NB4 (cell line): ENCODE data around the gene ATP8B3.

ENCODE experiments used
- DNase-seq: peaks from one replicate; pipeline ENCODE4 v3.0.0; 2010; ENCODE audit warnings: low read depth
- H3K4me3 ChIP-seq: one replicate; pipeline ENCODE4 v1.5.1; 2011; ENCODE audit warnings: mild to moderate bottlenecking, low read depth, low read length, moderate library complexity
- MAX ChIP-seq: IDR thresholded peaks from 2 replicates; pipeline ENCODE4 v1.6.1; 2011; ENCODE audit warnings: low read depth, low read length
- MYC ChIP-seq: IDR thresholded peaks from 2 replicates; pipeline ENCODE4 v1.6.1; 2011; ENCODE audit warnings: low read depth, low read length
- POLR2A ChIP-seq: IDR thresholded peaks from 2 replicates; pipeline ENCODE4 v1.6.1; 2011; ENCODE audit warnings: mild to moderate bottlenecking; ENCODE audit not compliant: insufficient read length; ENCODE audit errors: extremely low read depth
- TF ChIP-seq, protein P1 (sequence below): IDR thresholded peaks from one replicate; pipeline ENCODE4 v1.5.1; 2012; ENCODE audit warnings: low read depth, low read length

Gene ATP8B3

DNA sequence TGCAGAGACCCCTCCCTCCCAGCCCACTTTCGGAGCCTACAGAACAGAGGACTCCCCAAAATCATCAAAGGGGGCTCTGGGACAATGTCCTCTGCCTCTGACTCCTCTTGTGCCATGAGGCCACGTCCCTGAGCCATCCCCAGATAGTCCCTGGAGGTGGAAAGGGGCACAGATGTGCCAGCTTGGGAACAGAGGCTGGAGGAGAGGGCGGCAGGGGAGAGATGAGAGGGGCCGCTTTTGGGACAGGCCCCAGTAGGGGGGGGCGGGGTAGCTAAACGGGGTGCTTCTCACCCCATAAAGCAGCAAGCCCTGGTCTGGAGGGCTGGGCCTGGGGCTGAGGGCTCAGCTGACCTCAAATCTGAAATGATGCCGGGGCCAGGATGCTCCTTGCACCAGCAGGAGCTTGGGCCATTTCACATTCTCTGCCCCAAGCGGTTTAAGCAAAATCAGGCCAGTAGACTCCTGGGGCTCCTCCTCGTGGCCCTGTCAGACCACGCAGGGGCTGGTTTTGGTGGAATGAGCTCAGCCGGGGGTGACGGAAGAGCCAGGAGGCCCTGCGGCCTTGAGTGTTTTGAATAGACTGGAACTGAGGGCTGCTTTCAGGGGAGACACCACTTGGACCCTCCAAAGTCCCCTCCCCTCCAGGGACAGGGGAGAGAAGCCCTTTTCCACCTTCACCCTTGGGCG is 31.7 kb downstream of the ATP8B3 start:
- H3K4me3 ChIP-seq: no peak overlapping the region
- DNase-seq: peak; percentile 29
- TF ChIP-seq, protein P1, sequence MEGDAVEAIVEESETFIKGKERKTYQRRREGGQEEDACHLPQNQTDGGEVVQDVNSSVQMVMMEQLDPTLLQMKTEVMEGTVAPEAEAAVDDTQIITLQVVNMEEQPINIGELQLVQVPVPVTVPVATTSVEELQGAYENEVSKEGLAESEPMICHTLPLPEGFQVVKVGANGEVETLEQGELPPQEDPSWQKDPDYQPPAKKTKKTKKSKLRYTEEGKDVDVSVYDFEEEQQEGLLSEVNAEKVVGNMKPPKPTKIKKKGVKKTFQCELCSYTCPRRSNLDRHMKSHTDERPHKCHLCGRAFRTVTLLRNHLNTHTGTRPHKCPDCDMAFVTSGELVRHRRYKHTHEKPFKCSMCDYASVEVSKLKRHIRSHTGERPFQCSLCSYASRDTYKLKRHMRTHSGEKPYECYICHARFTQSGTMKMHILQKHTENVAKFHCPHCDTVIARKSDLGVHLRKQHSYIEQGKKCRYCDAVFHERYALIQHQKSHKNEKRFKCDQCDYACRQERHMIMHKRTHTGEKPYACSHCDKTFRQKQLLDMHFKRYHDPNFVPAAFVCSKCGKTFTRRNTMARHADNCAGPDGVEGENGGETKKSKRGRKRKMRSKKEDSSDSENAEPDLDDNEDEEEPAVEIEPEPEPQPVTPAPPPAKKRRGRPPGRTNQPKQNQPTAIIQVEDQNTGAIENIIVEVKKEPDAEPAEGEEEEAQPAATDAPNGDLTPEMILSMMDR: no peak
- no peak for TF ChIP-seq MYC
- no peak for TF ChIP-seq POLR2A
- TF ChIP-seq MAX: no peak

DNA sequence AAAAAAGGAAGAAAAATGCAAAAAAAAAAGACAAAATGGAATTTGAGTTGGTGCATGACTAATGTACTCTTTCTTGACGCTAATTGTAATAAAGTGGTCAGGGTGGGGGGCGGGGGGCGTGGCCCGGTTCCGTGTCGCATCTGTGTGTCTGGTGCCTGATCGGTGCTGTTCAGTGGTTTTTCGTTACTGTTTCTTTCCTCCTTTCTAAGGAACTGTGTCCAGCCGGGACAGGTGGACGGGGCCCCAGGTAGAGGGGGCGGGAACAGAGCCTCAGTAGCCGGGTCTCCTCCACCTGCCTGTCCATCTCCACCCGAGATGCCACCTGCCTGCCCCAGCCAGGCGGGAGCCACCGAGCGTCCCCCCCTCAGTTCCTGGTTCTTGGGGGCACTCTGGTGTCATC is 32.5 kb downstream of the ATP8B3 start:
- no peak overlapping the region for H3K4me3 ChIP-seq
- no peak for DNase-seq
- TF ChIP-seq, protein P1: no peak
- TF ChIP-seq MYC: no peak
- TF ChIP-seq POLR2A: no peak
- no peak for TF ChIP-seq MAX

DNA sequence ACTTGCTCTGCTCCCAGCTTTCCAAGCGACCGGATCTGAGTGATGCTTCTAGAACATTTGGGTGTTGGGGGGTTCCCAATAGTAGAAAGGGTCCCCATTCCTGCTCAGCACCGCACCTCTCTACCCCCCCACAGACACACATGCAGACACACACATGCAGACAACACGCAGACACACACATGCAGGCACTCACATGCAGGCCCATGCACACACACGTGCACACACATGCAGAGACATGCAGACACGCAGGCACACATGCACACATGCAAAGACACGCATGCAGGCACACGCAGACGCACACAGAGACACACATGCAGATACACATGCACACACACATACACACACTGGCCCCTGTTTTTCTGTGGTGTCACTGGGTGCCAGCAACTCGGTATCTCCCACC is 34.9 kb downstream of the ATP8B3 start:
- no peak for DNase-seq
- H3K4me3 ChIP-seq: no peak overlapping the region
- TF ChIP-seq POLR2A: no peak
- no peak for TF ChIP-seq MYC
- TF ChIP-seq MAX: no peak
- TF ChIP-seq, protein P1: no peak

DNA sequence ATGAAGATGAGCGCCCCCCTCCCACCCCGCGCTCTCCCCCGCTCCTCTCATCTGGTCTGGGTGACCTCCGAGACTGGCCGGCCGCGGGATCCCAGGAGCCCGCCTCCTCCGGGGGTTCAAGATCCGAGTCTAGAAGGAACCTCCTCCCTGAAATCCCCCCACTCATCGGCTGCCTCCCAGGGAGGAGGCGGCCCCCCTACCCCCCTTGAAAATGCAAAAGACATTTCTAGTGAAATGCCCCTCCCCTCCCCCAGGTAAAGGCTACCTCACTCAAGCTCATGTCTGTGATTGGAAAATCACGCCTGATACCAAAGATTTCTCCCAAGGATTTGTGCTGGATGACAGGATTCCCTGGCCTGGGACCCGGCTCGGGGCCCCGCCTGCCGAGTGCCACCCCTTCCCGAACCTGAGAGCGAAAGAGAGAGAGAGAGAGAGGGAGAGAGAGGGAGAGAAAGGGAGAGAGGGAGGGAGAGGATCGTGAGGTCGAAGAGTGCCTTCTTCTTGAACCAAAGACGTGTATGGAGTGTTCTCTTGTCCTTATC is 35.4 kb downstream of the ATP8B3 start:
- TF ChIP-seq, protein P1: no peak
- TF ChIP-seq MAX: no peak
- TF ChIP-seq MYC: no peak
- TF ChIP-seq POLR2A: no peak
- no peak overlapping the region for H3K4me3 ChIP-seq
- no peak for DNase-seq

GRCh38 chr19:1775951-1776605 is 36.0 kb downstream of the ATP8B3 start:
- no peak for DNase-seq
- H3K4me3 ChIP-seq: no peak overlapping the region

GRCh38 chr19:1774989-1775772 is 36.9 kb downstream of the ATP8B3 start:
- DNase-seq: no peak
- no peak overlapping the region for H3K4me3 ChIP-seq
- no peak for TF ChIP-seq MAX
- TF ChIP-seq, protein P1: peak; percentile 39

More at GRCh38 chr19:1775951-1776605, 36.0 kb downstream of the ATP8B3 start:
- TF ChIP-seq POLR2A: no peak
- TF ChIP-seq MAX: no peak
